ENCODE data around the gene BARHL2.

BARHL2 gene

DNA sequence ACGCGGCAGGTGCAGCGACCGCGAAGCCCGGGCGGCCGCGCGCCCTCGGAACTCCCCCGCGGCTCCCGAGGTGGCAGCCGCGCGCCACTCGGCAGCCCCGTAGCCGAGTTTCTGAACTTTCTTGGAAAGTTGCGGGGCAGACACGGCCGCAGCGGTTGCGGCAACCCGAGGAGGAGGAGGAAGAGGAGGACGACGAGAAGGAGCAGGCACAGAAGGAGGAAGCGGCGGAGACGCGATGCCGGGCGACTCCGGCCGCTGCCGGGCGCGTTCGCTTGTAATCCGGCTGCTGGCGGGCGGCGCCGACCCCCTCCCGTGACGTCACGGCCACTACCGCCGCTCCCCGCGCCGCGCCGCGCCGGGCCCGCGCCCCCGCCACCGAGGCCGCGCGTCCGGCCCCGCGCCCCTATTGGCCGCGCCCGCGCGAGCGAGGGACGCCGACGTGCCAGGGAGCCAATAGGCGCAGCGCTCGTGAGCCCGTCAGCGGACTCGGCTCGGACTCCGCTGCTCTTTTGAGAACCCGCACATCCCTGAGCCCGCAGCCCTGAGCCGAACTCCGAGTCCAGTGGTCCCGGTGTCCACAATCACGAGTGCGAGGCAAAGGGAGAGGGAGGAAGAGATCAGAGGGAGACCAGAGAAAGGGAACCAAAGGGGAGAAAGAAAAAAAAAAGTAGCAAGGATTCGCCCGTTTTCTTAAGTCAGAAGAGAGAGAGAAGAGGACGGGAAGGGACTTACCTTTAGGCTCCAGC lies 736 bp upstream of the BARHL2 start:
- peaks cover 20% of the 10 kb centered on the region for H3K4me1 Mint-ChIP-seq
- peaks cover 70% of the 10 kb centered on the region for H3K27me3 Mint-ChIP-seq
- H3K27ac Mint-ChIP-seq: peak overlapping the region; percentile 76
- H3K9me3 Mint-ChIP-seq: peaks cover 13% of the 10 kb centered on the region
- H3K4me3 Mint-ChIP-seq: peak overlapping the region; percentile 64
- peaks cover 20% of the 10 kb centered on the region for H3K36me3 Mint-ChIP-seq

DNA sequence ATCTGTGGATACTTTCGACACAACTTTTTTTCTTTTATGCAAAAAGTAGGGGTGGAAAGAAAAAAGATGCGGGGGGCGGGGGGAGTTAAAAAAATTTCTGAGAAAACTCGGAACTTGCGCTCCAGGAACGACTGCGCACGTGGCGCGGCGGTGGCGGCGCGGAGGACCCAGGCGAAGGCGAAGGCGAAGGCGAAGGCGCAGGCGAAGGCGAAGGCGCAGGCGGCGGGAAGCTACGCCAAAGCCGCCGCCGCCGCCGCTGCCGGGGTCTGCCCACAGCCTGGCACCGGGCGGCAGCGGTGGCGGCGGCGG lies 208 bp upstream of the BARHL2 start:
- H3K9me3 Mint-ChIP-seq: peaks cover 13% of the 10 kb centered on the region
- peaks cover 69% of the 10 kb centered on the region for H3K27me3 Mint-ChIP-seq
- peaks cover 20% of the 10 kb centered on the region for H3K4me1 Mint-ChIP-seq
- peaks cover 22% of the 10 kb centered on the region for H3K36me3 Mint-ChIP-seq
- peak overlapping the region; percentile 59 for H3K27ac Mint-ChIP-seq
- no peak overlapping the region for H3K4me3 Mint-ChIP-seq

DNA sequence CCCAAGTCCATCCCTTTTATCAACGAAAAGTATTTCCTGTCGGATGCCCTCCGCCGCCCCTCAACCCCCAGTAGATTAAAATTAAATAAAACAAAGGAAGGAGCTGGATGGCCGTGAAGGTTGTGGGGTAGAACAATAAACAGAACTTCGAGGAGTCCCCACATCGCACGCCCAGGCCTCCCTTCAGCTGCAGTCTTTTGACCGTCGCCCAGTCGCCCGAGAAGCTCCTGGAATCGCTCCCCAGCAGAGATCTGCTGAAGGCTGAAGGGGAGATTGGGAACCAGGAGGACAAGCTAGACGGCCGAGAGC lies 905 bp downstream of the BARHL2 start:
- H3K27me3 Mint-ChIP-seq: peaks cover 65% of the 10 kb centered on the region
- peaks cover 15% of the 10 kb centered on the region for H3K36me3 Mint-ChIP-seq
- H3K27ac Mint-ChIP-seq: no peak overlapping the region
- no peak overlapping the region for H3K4me3 Mint-ChIP-seq
- H3K9me3 Mint-ChIP-seq: peaks cover 4% of the 10 kb centered on the region
- H3K4me1 Mint-ChIP-seq: peaks cover 17% of the 10 kb centered on the region

DNA sequence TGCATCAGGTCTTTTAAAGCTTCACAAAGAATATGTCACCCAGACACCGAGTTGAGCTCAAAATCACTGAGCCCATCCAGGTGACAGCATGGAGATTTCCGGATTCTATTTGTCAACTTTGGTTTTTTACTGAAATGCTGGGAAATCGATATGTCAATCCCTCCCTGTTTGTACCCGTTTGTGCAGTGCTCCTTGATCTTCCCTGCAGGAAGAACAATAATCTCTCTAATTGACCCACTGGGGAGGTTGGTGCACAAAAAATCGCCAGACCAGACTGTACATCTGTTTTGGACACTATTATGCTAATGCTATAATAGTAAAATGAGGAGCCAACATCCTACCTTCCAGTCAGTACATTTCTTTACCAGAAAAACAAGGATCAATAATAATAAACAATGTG lies 1.8 kb downstream of the BARHL2 start:
- H3K4me3 Mint-ChIP-seq: no peak overlapping the region
- peaks cover 4% of the 10 kb centered on the region for H3K9me3 Mint-ChIP-seq
- peaks cover 62% of the 10 kb centered on the region for H3K27me3 Mint-ChIP-seq
- peaks cover 10% of the 10 kb centered on the region for H3K36me3 Mint-ChIP-seq
- peaks cover 16% of the 10 kb centered on the region for H3K4me1 Mint-ChIP-seq
- H3K27ac Mint-ChIP-seq: no peak overlapping the region

DNA sequence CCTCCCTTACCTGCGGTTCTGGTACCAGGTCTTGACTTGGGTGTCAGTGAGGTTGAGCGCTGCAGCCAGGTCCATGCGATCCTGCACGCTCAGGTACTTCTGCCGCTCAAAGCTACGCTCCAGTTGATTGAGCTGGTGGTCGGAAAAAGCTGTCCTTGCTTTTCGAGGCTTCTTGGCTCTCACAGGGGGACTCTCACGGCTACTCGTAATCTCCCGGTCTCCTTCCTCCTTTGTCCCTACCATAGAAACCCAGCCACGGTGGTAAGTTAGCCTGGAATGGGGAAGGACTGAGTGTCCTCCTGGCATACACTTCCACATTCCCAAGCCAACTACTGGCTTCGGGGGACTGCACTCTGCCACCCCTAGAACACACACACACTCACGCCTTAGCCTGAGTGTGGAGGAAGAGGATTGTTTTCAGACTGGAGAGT lies 2.6 kb downstream of the BARHL2 start:
- Mint-ChIP-seq H3K4me3 (no peak overlapping the region), H3K36me3 (peaks cover 10% of the 10 kb centered on the region), H3K9me3 (peaks cover 4% of the 10 kb centered on the region), H3K27ac (no peak overlapping the region), H3K27me3 (peaks cover 66% of the 10 kb centered on the region), H3K4me1 (peaks cover 16% of the 10 kb centered on the region)

DNA sequence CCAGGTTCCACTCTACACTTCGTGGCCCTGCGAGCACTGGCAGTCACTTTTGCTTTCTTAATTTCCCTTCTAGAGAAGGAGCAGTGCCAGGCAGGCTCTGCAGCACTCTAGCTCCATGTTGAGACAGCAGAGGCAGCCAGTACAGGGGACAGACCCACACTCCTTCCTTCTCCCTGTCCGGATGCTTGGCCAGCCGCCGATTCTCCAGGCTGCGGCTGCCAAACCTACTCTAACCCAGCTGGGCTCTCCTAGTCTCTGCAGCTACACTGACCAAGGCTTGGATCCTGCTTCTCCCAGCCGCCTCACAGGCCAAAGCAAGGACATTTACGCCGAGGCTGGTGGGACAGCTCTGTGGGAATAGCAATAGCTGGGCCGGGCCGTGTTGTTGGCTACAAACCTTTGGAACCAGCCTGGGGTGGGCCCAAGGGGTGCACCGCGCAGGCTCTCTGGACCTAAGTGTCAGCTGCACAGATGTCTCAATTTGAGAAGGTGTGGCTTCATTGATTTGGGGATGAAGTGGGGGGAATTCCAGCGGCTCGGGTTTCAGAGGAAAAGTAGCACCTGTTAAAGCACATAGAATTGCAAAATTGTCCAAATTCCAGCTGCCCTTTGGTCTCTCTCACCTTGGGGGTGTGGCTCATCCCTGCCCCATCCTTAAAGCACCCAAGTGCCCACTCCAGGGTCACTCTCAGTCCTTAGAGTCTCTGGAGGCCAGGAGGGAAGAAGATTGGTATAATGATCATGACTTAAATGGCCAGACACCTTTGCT lies 3.2 kb downstream of the BARHL2 start:
- Mint-ChIP-seq H3K4me3 (no peak overlapping the region), H3K27me3 (peaks cover 66% of the 10 kb centered on the region), H3K36me3 (peaks cover 9% of the 10 kb centered on the region), H3K27ac (no peak overlapping the region), H3K9me3 (peaks cover 3% of the 10 kb centered on the region), H3K4me1 (peaks cover 12% of the 10 kb centered on the region)

DNA sequence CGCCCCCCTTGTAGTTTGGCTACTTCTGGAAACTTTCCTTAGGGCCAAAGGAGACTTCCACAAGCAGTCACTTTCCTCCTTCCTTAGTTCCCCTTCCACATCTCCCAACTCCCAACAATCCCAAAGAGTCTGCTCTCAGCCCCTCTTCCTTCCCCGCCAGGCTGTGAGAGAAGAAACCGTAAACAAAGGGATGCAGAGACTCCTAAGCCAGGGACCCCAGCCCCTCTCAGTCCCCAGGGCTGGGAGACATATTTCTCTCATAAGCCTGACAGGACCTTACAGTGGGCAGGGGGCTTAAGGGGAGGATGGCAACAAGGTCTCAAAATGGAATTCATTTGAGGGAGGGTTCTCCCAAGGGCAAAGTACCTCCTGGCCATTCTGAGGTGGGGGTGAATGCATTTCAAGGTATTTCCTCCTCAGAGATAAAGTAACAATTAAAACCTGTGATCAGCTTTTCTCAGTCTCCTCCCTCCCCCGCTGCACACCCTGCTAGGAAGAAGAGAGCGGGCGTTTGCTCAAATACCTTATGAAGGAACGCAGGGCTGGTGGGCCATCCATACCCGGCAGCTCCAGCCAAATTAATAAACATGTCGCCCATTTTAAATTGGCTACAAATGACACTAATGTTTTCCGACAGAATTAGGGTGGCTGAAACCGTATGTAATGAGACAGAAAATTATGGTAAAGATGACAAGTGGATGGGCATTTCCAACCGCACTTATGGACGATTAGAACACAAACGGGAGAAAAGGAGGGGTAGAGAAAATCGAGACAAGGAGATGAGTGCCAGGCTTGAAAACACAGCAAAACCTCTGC lies 4.0 kb downstream of the BARHL2 start:
- Mint-ChIP-seq H3K27ac (no peak overlapping the region), H3K9me3 (peaks cover 4% of the 10 kb centered on the region), H3K4me1 (peaks cover 8% of the 10 kb centered on the region), H3K27me3 (peaks cover 69% of the 10 kb centered on the region), H3K36me3 (peaks cover 8% of the 10 kb centered on the region), H3K4me3 (no peak overlapping the region)

DNA sequence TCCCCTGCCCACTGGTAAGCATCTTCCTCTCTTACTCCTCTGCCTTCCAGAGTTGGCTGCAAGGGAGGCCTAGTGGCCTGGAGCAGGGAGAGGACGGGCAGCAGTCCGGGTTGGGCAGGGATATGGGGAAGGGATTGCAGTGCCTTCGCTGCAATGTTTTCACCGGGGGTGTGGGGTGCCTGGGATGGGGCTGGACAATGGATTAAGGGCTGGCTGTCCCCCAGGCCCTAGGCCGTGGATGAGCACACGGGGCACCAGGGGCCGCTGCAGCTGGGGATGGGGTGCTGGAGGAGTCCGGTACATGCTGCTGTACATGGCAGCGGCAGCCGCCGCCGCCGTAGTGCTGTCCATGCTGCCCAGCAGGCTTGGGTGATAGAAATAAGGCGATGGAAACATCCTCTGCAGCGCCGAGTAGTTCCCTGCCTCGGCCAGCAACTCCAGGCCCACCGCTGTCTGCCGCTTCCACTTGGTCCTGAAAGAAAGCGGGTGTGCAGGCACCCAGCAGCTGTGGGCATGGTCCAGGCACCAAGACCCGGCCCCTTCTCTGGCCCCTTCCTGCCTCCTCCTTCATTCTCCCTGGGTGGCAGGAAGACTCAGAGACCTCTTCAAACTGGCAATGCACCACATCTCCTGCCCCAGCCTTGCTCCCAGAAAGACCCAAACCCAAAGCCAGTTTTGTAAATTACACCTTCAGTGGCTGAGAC lies 4.8 kb downstream of the BARHL2 start:
- H3K27me3 Mint-ChIP-seq: peaks cover 75% of the 10 kb centered on the region

DNA sequence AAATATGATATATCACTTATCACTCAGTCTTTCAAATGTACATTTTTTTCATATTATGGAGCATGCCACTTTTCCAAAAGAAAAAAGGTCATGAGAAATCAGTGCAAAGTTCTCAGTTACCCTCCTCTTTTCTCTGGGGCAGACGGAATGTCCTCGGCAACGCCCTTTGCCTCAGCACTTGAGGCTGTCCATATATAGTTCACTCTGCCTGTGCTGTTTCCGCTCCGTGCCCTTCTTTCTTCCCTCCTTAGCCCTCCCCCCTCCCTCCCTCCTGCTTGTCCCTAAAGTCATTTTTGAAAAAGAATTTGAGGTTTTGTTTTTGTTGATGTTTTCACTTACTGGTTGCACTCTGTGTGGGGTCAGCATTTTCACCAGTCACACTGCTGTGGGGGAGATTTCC lies 5.4 kb downstream of the BARHL2 start:
- H3K4me3 Mint-ChIP-seq: no peak overlapping the region
- H3K9me3 Mint-ChIP-seq: peaks cover 4% of the 10 kb centered on the region
- H3K4me1 Mint-ChIP-seq: peaks cover 5% of the 10 kb centered on the region
- H3K27me3 Mint-ChIP-seq: peaks cover 75% of the 10 kb centered on the region
- H3K27ac Mint-ChIP-seq: no peak overlapping the region
- H3K36me3 Mint-ChIP-seq: peaks cover 6% of the 10 kb centered on the region

More for the DNA sequence above, 4.8 kb downstream of the BARHL2 start:
- Mint-ChIP-seq H3K27ac (no peak overlapping the region), H3K4me3 (no peak overlapping the region), H3K9me3 (peaks cover 4% of the 10 kb centered on the region), H3K4me1 (peaks cover 5% of the 10 kb centered on the region), H3K36me3 (peaks cover 8% of the 10 kb centered on the region)

DNA sequence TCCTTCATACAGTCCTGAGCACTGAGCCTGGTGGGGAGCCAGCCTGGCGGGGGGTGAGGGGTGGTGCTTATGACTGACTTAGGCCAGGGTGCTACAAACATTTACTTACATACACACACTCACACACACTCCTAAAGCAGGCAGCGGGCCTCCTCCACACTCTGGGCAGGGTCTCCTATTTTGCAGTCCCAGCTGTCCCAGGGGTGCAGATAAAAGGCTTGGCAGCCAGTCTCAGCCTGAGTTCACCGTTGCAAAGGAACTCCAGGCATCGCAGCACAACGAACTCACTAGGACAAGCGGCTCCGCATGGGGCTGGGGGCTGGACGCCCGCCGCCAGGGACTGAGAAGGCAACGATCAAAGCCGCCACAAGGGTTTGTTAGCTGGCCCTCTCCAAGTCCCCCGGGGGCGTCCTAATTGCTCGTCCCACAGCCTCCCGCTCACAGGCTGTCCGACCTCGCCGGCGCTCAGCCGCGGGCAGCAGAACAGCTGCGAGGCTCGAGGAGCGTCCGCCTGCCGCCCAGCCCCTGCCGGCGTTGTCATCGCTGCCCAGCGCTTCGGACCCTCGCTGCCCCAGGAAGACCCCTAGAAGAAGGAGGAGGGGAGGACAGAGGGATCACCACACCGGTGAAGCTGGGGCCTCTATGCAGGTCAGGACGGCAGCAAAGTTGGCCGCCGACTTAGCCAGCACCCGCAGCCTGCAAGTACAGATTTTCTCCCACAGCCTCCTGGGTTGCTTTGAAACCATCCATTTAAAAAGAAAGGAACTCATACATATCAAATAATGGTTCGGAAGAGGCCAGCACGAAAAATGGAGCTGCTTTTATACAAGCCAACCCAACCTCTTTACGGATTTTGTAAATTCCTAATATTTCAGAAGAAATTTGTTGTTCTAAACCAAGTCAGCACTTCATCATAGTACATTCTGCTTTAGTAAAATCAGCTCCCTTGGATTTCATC lies 6.2 kb downstream of the BARHL2 start:
- peaks cover 6% of the 10 kb centered on the region for H3K36me3 Mint-ChIP-seq
- peaks cover 73% of the 10 kb centered on the region for H3K27me3 Mint-ChIP-seq
- H3K27ac Mint-ChIP-seq: no peak overlapping the region
- peaks cover 4% of the 10 kb centered on the region for H3K9me3 Mint-ChIP-seq
- H3K4me1 Mint-ChIP-seq: peaks cover 10% of the 10 kb centered on the region
- H3K4me3 Mint-ChIP-seq: no peak overlapping the region

DNA sequence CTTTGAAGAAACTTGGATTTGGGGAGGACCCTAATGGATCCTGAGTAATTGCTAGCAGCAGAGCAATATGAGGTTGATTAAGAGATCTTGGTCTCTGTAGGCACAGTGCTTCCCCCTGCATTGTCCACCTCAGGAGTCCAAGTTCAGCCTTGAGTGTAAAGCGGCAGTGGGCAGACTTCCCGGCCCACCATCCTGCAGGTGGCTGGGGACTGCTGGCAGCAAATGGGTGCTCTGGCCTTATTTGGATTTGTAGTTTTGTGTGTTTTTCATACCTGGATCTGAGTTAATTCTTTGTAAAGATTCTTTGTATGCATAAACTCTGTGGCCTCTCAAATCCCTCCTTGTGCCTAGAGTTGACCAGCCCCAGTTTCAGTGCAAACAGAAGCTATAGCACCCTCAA lies 7.6 kb downstream of the BARHL2 start:
- Mint-ChIP-seq H3K4me1 (peaks cover 10% of the 10 kb centered on the region), H3K4me3 (no peak overlapping the region), H3K9me3 (peaks cover 13% of the 10 kb centered on the region), H3K36me3 (peaks cover 4% of the 10 kb centered on the region), H3K27ac (no peak overlapping the region), H3K27me3 (peaks cover 75% of the 10 kb centered on the region)

DNA sequence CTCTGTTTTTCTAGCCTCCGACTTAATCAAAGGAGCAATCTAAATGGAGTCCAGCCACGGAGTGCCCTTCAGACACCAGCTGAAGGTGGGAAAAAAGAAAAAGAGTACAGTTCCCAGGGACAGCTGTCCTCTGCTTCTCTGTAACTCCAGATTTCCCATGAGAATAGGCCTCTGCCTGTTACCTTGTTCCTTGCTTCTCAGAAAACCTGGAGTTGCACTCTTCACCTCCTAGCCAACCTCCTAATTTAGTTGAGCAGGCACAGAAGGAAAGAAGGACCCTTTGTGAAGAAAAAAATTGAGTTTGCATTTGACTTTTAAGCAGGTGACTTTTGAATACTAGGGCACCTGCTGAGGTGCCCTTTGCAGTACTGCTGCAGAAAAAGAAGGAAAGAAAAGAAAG lies 8.3 kb downstream of the BARHL2 start:
- H3K27me3 Mint-ChIP-seq: peaks cover 77% of the 10 kb centered on the region
- peaks cover 10% of the 10 kb centered on the region for H3K4me1 Mint-ChIP-seq
- H3K36me3 Mint-ChIP-seq: peaks cover 4% of the 10 kb centered on the region
- H3K9me3 Mint-ChIP-seq: peaks cover 13% of the 10 kb centered on the region
- H3K4me3 Mint-ChIP-seq: no peak overlapping the region
- H3K27ac Mint-ChIP-seq: peak overlapping the region; percentile 17

DNA sequence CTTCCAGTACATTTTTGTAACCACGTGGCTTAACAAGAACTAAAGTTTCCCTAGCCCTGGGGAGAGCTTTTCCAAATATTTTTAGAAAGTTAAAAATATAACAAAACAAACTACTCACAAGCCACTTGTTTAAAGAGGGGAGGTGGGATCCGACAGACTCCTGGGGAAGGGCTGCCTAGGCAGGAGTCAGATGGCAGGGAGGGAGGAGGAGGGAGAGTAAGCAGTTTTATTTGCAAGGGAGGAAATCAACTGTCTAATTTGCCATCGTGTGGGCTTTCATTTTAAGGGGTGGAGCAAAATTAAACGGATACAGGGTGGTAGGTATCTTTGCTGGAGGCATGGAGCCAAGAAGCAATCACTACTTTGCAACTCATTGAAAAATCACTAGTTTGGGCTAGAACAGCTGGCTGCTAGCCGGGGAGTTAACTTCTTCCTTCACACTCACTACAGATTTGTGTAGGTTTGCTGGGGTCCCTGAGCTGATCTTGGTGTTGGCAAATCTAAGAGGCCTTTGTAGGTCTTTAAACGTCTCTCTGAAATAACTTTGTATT lies 8.8 kb downstream of the BARHL2 start:
- H3K4me1 Mint-ChIP-seq: peaks cover 10% of the 10 kb centered on the region
- H3K36me3 Mint-ChIP-seq: peaks cover 4% of the 10 kb centered on the region
- H3K27ac Mint-ChIP-seq: no peak overlapping the region
- peaks cover 73% of the 10 kb centered on the region for H3K27me3 Mint-ChIP-seq
- H3K4me3 Mint-ChIP-seq: no peak overlapping the region
- H3K9me3 Mint-ChIP-seq: peaks cover 13% of the 10 kb centered on the region

DNA sequence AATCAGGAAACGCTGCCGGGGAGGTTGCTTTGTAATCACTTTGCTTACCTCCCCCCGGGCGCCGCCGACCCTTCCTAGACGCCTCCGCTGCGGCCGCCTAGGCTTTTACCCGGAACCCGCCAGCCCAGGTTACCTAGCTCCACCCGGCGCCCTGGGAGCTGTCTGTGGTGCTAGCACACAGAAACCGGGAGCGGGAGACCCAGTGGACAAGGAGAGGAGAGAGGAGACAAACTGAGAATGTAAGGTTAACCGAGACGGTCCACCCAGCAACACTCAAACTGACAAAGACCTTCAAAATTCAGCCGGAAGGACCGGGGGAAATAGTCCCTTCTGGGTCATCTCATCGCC lies 9.8 kb downstream of the BARHL2 start:
- Mint-ChIP-seq H3K27me3 (peaks cover 69% of the 10 kb centered on the region), H3K27ac (no peak overlapping the region), H3K4me3 (peak overlapping the region; percentile 52)

More for the DNA sequence above, 9.8 kb downstream of the BARHL2 start:
- peaks cover 10% of the 10 kb centered on the region for H3K4me1 Mint-ChIP-seq
- peaks cover 2% of the 10 kb centered on the region for H3K36me3 Mint-ChIP-seq
- peaks cover 13% of the 10 kb centered on the region for H3K9me3 Mint-ChIP-seq
